ENCODE results near the gene PROM2. TPM values are rescaled to one million over a fixed set of nuclear protein-coding genes. Genes with fewer than 3 reads are reported as not detected.

Gene PROM2
- total and polyA plus RNA-seq, 2 donors from 2014 or later: 55.6 to 65.6 TPM

GRCh38 chr2:95294579-95295250 lies 20.5 kb downstream of the PROM2 start:
- peak overlapping the region in 1 of 2 donors; percentile 37 for H3K27ac ChIP-seq (ENCODE audit: low read depth in 2 of 2, low read length in 2 of 2)
- no peak for DNase-seq
- no peaks in the 10 kb centered on the region for H3K36me3 ChIP-seq (ENCODE audit: control insufficient read depth in 2 of 3, insufficient read depth in 3 of 3, low read length in 3 of 3)
- TF ChIP-seq CTCF (IDR thresholded peaks at IDR 0.05; ENCODE audit: borderline replicate concordance, extremely low read depth, insufficient read depth): no peak
- no peak overlapping the region for H3K9ac ChIP-seq (ENCODE audit: low read length in 3 of 3)
- H3K4me1 ChIP-seq (ENCODE audit: control insufficient read depth in 2 of 3, insufficient read depth in 2 of 3, low read depth in 1 of 3, low read length in 3 of 3): peaks cover 0 to 6% (median 5%) of the 10 kb centered on the region in 3 donors
- intact Hi-C loops (cut with DNase I): no loop called here
- no peak overlapping the region for H3K4me3 ChIP-seq (ENCODE audit: low read length in 3 of 3)
- no peak for FAIRE-seq
- H3K27me3 ChIP-seq (ENCODE audit: control insufficient read depth, insufficient read depth, low read length): no peaks in the 10 kb centered on the region
- peaks cover 0 to 3% (median 0%) of the 10 kb centered on the region in 3 donors for H3K9me3 ChIP-seq (ENCODE audit: control insufficient read depth in 2 of 3, insufficient read depth in 1 of 3, low read length in 3 of 3)

DNA sequence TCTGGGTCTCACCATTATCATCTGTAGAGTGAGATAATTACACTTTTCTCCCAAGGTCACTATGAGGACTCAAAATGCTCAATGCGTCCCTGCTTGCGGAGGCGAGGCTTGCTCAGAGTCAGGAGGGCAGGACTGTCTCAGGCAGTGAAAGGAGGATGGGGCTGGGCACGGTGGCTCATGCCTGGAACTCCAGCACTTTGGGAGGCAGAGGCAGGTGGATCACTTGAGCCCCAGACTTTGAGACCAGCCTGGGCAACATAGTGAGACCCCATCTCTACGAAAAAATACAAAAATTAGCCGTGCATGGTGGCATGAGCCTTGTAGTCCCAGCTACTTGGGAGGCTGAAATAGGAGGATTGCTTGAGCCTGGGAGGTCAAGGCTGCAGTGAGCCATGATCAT lies 21.1 kb downstream of the PROM2 start:
- Histone ChIP-seq H3K9me3 (ENCODE audit: control insufficient read depth in 2 of 3, insufficient read depth in 1 of 3, low read length in 3 of 3) (peaks cover 0 to 3% (median 0%) of the 10 kb centered on the region in 3 donors), H3K27me3 (ENCODE audit: control insufficient read depth, insufficient read depth, low read length) (no peaks in the 10 kb centered on the region), H3K36me3 (ENCODE audit: control insufficient read depth in 2 of 3, insufficient read depth in 3 of 3, low read length in 3 of 3) (no peaks in the 10 kb centered on the region), H3K27ac (ENCODE audit: low read depth in 2 of 2, low read length in 2 of 2) (peak overlapping the region in 1 of 2 donors; percentile 37), H3K9ac (ENCODE audit: low read length in 3 of 3) (no peak overlapping the region), H3K4me3 (ENCODE audit: low read length in 3 of 3) (no peak overlapping the region), H3K4me1 (ENCODE audit: control insufficient read depth in 2 of 3, insufficient read depth in 2 of 3, low read depth in 1 of 3, low read length in 3 of 3) (peaks cover 0 to 8% (median 5%) of the 10 kb centered on the region in 3 donors)
- TF ChIP-seq CTCF (IDR thresholded peaks at IDR 0.05; ENCODE audit: borderline replicate concordance, extremely low read depth, insufficient read depth): no peak
- FAIRE-seq (no peak), DNase-seq (no peak)
- intact Hi-C loops (cut with DNase I): no loop called here

- DNase-seq (peak in 1 of 5 donors; percentile 57), FAIRE-seq (no peak)
- intact Hi-C loops (cut with DNase I): no loop called here
Observed at GRCh38 chr2:95296011-95296410, 21.8 kb downstream of the PROM2 start.

More at GRCh38 chr2:95296011-95296410, 21.8 kb downstream of the PROM2 start:
- H3K4me3 ChIP-seq (ENCODE audit: low read length in 3 of 3): no peak overlapping the region
- H3K27me3 ChIP-seq (ENCODE audit: control insufficient read depth, insufficient read depth, low read length): no peaks in the 10 kb centered on the region
- H3K4me1 ChIP-seq (ENCODE audit: control insufficient read depth in 2 of 3, insufficient read depth in 2 of 3, low read depth in 1 of 3, low read length in 3 of 3): peaks cover 0 to 13% (median 7%) of the 10 kb centered on the region in 3 donors
- no peak for TF ChIP-seq CTCF (IDR thresholded peaks at IDR 0.05; ENCODE audit: borderline replicate concordance, extremely low read depth, insufficient read depth)
- H3K36me3 ChIP-seq (ENCODE audit: control insufficient read depth in 2 of 3, insufficient read depth in 3 of 3, low read length in 3 of 3): no peaks in the 10 kb centered on the region
- H3K27ac ChIP-seq (ENCODE audit: low read depth in 2 of 2, low read length in 2 of 2): peak overlapping the region; percentile 74 to 80
- peaks cover 0 to under 1% (median 0%) of the 10 kb centered on the region in 3 donors for H3K9me3 ChIP-seq (ENCODE audit: control insufficient read depth in 2 of 3, insufficient read depth in 1 of 3, low read length in 3 of 3)
- peak overlapping the region in 1 of 3 donors; percentile 34 for H3K9ac ChIP-seq (ENCODE audit: low read length in 3 of 3)
